Measurements from ENCODE around the gene ARMH3. TPM values are rescaled to one million over a fixed set of nuclear protein-coding genes. Genes with fewer than 3 reads are reported as not detected.

Gene ARMH3
- total RNA-seq, 1 donor from 2014 or later, result 10.7 TPM

GRCh38 chr10:101831169-101831811 is 224.7 kb downstream of the ARMH3 start:
- DNase-seq (ENCODE audit: low read depth), result no peak
- H3K36me3 ChIP-seq (ENCODE audit: control insufficient read depth, insufficient read depth, low read length), result no peaks in the 10 kb centered on the region
- H3K27me3 ChIP-seq (ENCODE audit: control insufficient read depth, insufficient read depth, low read length), result no peaks in the 10 kb centered on the region
- peak overlapping the region; percentile 44 for H3K4me3 ChIP-seq (ENCODE audit: low read depth, low read length)
- TF ChIP-seq CTCF (IDR thresholded peaks at IDR 0.05; ENCODE audit: insufficient read depth, low read length, poor library complexity, severe bottlenecking), result no peak

GRCh38 chr10:101830322-101831168 is 225.4 kb downstream of the ARMH3 start:
- peak overlapping the region; percentile 44 for H3K4me3 ChIP-seq (ENCODE audit: low read depth, low read length)
- H3K27me3 ChIP-seq (ENCODE audit: control insufficient read depth, insufficient read depth, low read length), result no peaks in the 10 kb centered on the region
- H3K36me3 ChIP-seq (ENCODE audit: control insufficient read depth, insufficient read depth, low read length), result no peaks in the 10 kb centered on the region
- peak; percentile 53 for DNase-seq (ENCODE audit: low read depth)
- no peak for TF ChIP-seq CTCF (IDR thresholded peaks at IDR 0.05; ENCODE audit: insufficient read depth, low read length, poor library complexity, severe bottlenecking)

GRCh38 chr10:101829561-101830315 is 226.2 kb downstream of the ARMH3 start:
- peak overlapping the region; percentile 44 for H3K4me3 ChIP-seq (ENCODE audit: low read depth, low read length)
- no peaks in the 10 kb centered on the region for H3K36me3 ChIP-seq (ENCODE audit: control insufficient read depth, insufficient read depth, low read length)
- H3K27me3 ChIP-seq (ENCODE audit: control insufficient read depth, insufficient read depth, low read length), result no peaks in the 10 kb centered on the region
- TF ChIP-seq CTCF (IDR thresholded peaks at IDR 0.05; ENCODE audit: insufficient read depth, low read length, poor library complexity, severe bottlenecking), result no peak
- no peak for DNase-seq (ENCODE audit: low read depth)

- DNase-seq (ENCODE audit: low read depth), result no peak
- H3K27me3 ChIP-seq (ENCODE audit: control insufficient read depth, insufficient read depth, low read length), result no peaks in the 10 kb centered on the region
- peak overlapping the region; percentile 18 for H3K4me3 ChIP-seq (ENCODE audit: low read depth, low read length)
- TF ChIP-seq CTCF (IDR thresholded peaks at IDR 0.05; ENCODE audit: insufficient read depth, low read length, poor library complexity, severe bottlenecking), result no peak
- no peaks in the 10 kb centered on the region for H3K36me3 ChIP-seq (ENCODE audit: control insufficient read depth, insufficient read depth, low read length)
Observed at GRCh38 chr10:101828766-101829551, 227.0 kb downstream of the ARMH3 start.

- Histone ChIP-seq H3K27me3 (ENCODE audit: control insufficient read depth, insufficient read depth, low read length) (no peaks in the 10 kb centered on the region), H3K36me3 (ENCODE audit: control insufficient read depth, insufficient read depth, low read length) (no peaks in the 10 kb centered on the region), H3K4me3 (ENCODE audit: low read depth, low read length) (no peak overlapping the region)
- TF ChIP-seq CTCF (IDR thresholded peaks at IDR 0.05; ENCODE audit: insufficient read depth, low read length, poor library complexity, severe bottlenecking), result no peak
- DNase-seq (ENCODE audit: low read depth), result no peak
Observed at GRCh38 chr10:101827919-101828600, 227.9 kb downstream of the ARMH3 start.

All from kidney epithelial cell (primary cell).